Neural progenitor cell (in vitro differentiated cells): ENCODE data around the gene MACO1.

ENCODE experiments used
- CTCF ChIP-seq: fragments of 200-600 bp; sonication (generic); IDR thresholded peaks from 2 replicates; pipeline ENCODE4 v1.5.1; 2017; ENCODE audit warnings: antibody characterized with exemption, mild to moderate bottlenecking
- EZH2 ChIP-seq: fragments of 200-600 bp; sonication (generic); IDR thresholded peaks from 2 replicates; pipeline ENCODE4 v1.6.1; 2017; ENCODE audit warnings: antibody characterized with exemption, mild to moderate bottlenecking, moderate library complexity
- EZH2phosphoT487 ChIP-seq: fragments of 200-600 bp; sonication (generic); IDR thresholded peaks from 2 replicates; pipeline ENCODE4 v1.6.1; 2017; ENCODE audit warnings: antibody characterized with exemption

- TF ChIP-seq EZH2 (no peak), CTCF (no peak), EZH2phosphoT487 (no peak)
These were observed 2.1 kb upstream of the MACO1 start for GRCh38 chr1:25428475-25429166.
